Adrenal gland (tissue), 12 donors: Measurements from ENCODE around the gene RNF31. TPM values are rescaled to one million over a fixed set of nuclear protein-coding genes. Genes with fewer than 3 reads are reported as not detected.
A peak's percentile ranks its signal among the peaks of the same experiment; 100 is the strongest.

Experiments used
- DNase-seq, 7 donors: peaks; one replicate each; pipeline ENCODE4 v3.0.0-alpha.2; 2019 to 2020
- H3K27ac ChIP-seq, 5 donors: fragments of 200-600 bp; sonication (generic) in 4 of 5; 1 replicate in 3 of 5; 2 replicates in 2 of 5; pipeline versions ENCODE4 v1.5.1 to v1.8.0; 2016 to 2020; ENCODE audit warnings: mild to moderate bottlenecking in 1 of 5
- H3K27me3 ChIP-seq: fragments of 200-600 bp; 2 replicates; pipeline ENCODE4 v1.8.0; 2021
- H3K36me3 ChIP-seq, 2 donors: fragments of 200-600 bp; replicated peaks in 1 of 2; 1 replicate in 1 of 2; 2 replicates in 1 of 2; pipeline versions ENCODE4 v1.5.1 to v1.8.0; 2018 to 2022
- H3K4me1 ChIP-seq, 2 donors: fragments of 200-600 bp; replicated peaks in 1 of 2; 1 replicate in 1 of 2; 2 replicates in 1 of 2; pipeline versions ENCODE4 v1.5.1 to v1.8.0; 2018 to 2021
- H3K4me3 ChIP-seq, 4 donors: fragments of 200-600 bp; sonication (generic) in 3 of 4; one replicate each; pipeline ENCODE4 v1.5.1; 2016 to 2018
- H3K9me3 ChIP-seq, 3 donors: fragments of 200-600 bp; sonication (generic) in 1 of 3; replicated peaks in 1 of 3; 1 replicate in 2 of 3; 2 replicates in 1 of 3; pipeline versions ENCODE4 v1.5.1 to v1.8.0; 2016 to 2021
- POLR2A ChIP-seq, 2 donors: fragments of 450-650 bp; IDR thresholded peaks; one replicate each; pipeline ENCODE4 v1.6.1; 2017; ENCODE audit warnings: antibody characterized with exemption in 2 of 2, mild to moderate bottlenecking in 2 of 2, moderate library complexity in 1 of 2
- WGBS, 4 donors: extraction: QIAGEN DNeasy Blood & Tissue Kit in 2 of 4; methylation state at CpG; one replicate each; pipeline versions ENCODE4 v1.1.5 to v1.1.7; 2013 to 2017; 5-methylcytosine and 5-hydroxymethylcytosine counted together
- intact Hi-C, 2 donors: fragments of 100-400 bp; cut with DNase I; formaldehyde crosslinking; loops; one replicate each; pipeline versions ENCODE4 v1.14.1 to v1.15.0; 2022 to 2023
- polyA plus RNA-seq, 3 donors: library from polyadenylated mRNA; stranded (reverse); fragments of 200-250 nt in 2 of 3; fragments of 350-450 nt in 1 of 3; fragmentation: Illumina TruSeq in 1 of 3; extraction: RNeasy Lipid Tissue Mini Kit (QIAGEN cat#74804) in 1 of 3; gene quantifications; one replicate each; pipeline ENCODE4 v1.2.3, GENCODE V29; 2013 to 2014
- total RNA-seq, 9 donors: library from RNA; depleted of rRNA in 4 of 9; stranded (reverse); fragments of >200 nt in 4 of 9; fragments of 120-200 nt in 1 of 9; fragmentation: NEBNext Ultra II Directional in 1 of 9; extraction: Animal tissue kit (Norgen Biotek cat#: 25700) in 1 of 9; gene quantifications; one replicate each; pipeline versions ENCODE4 v1.1.0 to v1.2.4, GENCODE V29; 2013 to 2023
- TF ChIP-seq, protein P1 (sequence below), 6 experiments: fragments of 450-650 bp in 4 of 6; fragments of 200-600 bp in 2 of 6; sonication (generic) in 1 of 6; IDR thresholded peaks; 1 replicate in 5 of 6; 2 replicates in 1 of 6; pipeline versions ENCODE4 v1.5.1 to v1.8.0; 2016 to 2021; ENCODE audit warnings: antibody characterized with exemption in 6 of 6, mild to moderate bottlenecking in 2 of 6, moderate library complexity in 1 of 6
- donor health status: healthy with polysubstance abuse.
- donor health status: Bipolar disorder and iron deficiency.
- donor health status: DM: yes; HTN: yes; CAD: no.
- donor health status: DM: no; HTN: no; CAD: no.
- donor health status: DM: no; HTN: no; CAD: no.
- donor health status: DM: yes; HTN: yes; CAD: no.

RNF31 gene
- total and polyA plus RNA-seq, 12 donors = 32.8 to 351 (median 65.7) TPM

DNA sequence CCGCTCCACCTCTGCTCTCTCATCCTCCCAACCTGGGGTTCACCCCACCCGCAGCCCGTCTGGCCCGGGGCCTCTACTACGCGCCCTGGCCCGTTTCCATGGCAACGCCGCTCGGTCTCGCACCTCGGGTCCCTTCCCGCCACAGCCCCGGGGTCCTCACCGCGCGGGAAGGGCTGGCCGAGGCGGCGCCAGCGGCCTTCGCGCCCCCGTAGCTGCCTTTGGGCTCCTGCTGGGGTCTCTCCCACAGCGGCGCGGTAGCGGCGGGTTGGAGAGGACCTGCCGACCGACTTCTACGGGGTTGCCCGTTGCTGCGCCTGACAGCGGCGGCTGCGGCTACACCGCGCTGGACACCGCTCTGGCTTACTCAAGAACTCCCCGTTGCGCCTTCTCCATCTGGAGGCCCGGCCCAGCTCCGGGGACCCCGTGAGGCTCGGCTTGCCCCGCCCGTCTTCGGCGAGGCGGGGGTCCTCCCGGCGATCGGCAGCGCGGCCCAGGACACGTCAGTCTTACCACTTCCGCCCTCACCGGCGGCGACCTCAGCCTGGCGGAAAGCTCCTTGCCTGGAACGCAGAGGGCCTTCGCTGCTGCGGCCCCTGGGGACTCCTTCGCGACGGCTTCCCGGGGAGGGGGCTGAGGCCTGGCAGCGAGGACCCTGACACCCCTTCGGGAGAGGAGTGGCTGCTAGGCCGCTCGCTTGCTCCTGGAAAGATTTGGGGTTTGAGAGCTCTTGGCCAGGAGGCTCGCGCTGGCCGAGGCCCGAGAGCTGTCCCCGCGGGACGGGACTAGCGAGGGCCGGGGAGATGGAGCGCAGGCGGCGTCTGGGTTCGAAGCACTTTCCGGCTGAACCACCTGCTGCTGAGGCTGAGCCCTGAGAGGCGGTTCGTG, 48.1 kb downstream of the RNF31 start, which contains the start of gene TM9SF1:
TSS of gene TM9SF1 (minus strand) at position 256 of the 885 bp plus-strand sequence. CDS start 422 bp downstream, outside the sequence.
- Histone ChIP-seq H3K27me3 (no peaks in the 10 kb centered on the region), H3K27ac (peak within 1 kb of the TSS; percentile 80 to 99 (median 96)), H3K4me1 (peaks cover 16 to 30% of the 10 kb centered on the region in 2 donors), H3K4me3 (peak within 1 kb of the TSS; percentile 81 to 97 (median 84)), H3K9me3 (no peaks in the 10 kb centered on the region), H3K36me3 (peaks cover 0 to 22% of the 10 kb centered on the region in 2 donors)
- WGBS, 4 donors = 0 to 1% (median 0%) methylated on average over 2 to 89 of the region's 89 CpGs
- peak; percentile 86 to 93 (median 89) for DNase-seq
- intact Hi-C loops = no loop called here
- peak; percentile 65 to 82 for TF ChIP-seq POLR2A (IDR thresholded peaks at IDR 0.05)
- TF ChIP-seq, protein P1, sequence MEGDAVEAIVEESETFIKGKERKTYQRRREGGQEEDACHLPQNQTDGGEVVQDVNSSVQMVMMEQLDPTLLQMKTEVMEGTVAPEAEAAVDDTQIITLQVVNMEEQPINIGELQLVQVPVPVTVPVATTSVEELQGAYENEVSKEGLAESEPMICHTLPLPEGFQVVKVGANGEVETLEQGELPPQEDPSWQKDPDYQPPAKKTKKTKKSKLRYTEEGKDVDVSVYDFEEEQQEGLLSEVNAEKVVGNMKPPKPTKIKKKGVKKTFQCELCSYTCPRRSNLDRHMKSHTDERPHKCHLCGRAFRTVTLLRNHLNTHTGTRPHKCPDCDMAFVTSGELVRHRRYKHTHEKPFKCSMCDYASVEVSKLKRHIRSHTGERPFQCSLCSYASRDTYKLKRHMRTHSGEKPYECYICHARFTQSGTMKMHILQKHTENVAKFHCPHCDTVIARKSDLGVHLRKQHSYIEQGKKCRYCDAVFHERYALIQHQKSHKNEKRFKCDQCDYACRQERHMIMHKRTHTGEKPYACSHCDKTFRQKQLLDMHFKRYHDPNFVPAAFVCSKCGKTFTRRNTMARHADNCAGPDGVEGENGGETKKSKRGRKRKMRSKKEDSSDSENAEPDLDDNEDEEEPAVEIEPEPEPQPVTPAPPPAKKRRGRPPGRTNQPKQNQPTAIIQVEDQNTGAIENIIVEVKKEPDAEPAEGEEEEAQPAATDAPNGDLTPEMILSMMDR (IDR thresholded peaks at IDR 0.05) = no peak

DNA sequence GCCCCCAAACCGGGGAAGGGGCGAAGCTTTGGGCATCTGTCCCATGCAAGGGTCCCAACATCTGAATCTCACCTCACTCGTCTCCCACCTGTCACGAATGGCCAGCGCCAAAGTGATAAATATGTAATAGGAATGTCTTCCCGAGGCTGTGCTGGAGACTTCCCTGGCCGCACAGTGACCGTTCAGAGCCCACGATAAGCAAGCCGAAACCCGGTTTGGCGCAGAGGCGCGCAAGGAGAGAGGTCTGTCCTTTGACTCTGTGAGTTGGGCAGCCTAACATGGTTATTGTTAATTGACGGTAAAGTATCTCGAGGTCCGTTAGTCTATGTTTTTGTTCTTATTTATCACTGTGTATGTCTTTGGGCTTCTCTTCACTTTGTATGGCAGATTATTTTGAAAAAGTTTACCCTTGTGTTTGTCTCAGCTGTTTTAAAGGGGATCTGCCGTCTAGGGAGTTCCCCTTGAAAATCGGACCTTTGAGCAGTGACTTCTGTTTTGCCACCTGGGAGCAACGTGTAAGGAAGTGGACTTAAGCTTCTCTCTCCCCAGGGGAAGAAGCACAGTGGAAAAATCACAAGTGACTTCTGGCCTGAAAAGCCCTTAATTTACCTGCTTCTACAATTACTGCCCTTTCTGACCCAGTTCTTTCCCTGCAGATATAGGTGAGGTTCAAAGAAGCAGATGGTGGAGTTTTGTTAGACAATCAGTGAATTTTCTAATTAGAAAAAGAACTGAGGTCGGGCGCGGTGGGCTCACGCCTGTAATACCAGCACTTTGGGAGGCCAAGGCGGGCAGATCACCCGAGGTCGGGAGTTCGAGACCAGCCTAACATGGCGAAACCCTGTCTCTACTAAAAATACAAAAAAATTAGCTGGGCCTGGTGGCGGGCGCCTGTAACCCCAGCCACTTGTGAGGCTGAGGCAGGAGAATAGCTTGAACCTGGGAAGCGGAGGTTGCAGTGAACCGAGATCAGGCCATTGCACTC, 49.1 kb downstream of the RNF31 start:
- peak in 2 of 7 donors; percentile 37 for DNase-seq
- WGBS, 4 donors = 34 to 43% (median 35%) methylated on average over 27 to 33 of the region's 33 CpGs
- Histone ChIP-seq H3K27ac (peak overlapping the region; percentile 80 to 99 (median 96)), H3K27me3 (no peaks in the 10 kb centered on the region), H3K9me3 (no peaks in the 10 kb centered on the region), H3K4me3 (peak overlapping the region; percentile 81 to 97 (median 84)), H3K4me1 (peaks cover 16 to 30% of the 10 kb centered on the region in 2 donors), H3K36me3 (peaks cover 0 to 19% of the 10 kb centered on the region in 2 donors)
- intact Hi-C loops = no loop called here
- TF ChIP-seq, protein P1 (IDR thresholded peaks at IDR 0.05) = no peak
- no peak for TF ChIP-seq POLR2A (IDR thresholded peaks at IDR 0.05)

DNA sequence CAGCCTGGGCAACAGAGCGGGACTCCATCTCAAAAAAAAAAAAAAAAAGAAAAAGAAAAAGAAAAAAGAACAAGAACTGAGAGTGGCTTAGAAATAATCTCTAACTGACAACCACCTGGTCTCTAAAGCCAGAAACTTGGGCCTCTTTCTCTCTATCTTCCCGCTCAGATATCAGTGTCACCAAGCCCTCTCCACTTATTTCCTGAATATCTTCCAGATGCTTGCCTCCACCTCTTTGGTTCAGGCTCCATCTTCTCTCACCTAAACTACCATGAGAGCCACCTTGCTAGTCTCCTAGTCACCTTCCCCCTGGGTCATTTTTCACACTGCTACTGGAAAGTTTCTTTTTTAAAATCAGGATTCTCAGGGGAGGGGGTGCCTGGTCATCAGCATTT, 49.8 kb downstream of the RNF31 start:
- WGBS, 4 donors = 94 to 96% (median 96%) methylated on average over 2 of the region's 2 CpGs
- intact Hi-C loops = no loop called here
- H3K27me3 ChIP-seq = no peaks in the 10 kb centered on the region
- no peaks in the 10 kb centered on the region for H3K9me3 ChIP-seq
- DNase-seq = no peak
- H3K27ac ChIP-seq = no peak overlapping the region
- peaks cover 16 to 30% of the 10 kb centered on the region in 2 donors for H3K4me1 ChIP-seq
- H3K36me3 ChIP-seq = peaks cover 0 to 16% of the 10 kb centered on the region in 2 donors
- H3K4me3 ChIP-seq = no peak overlapping the region
- TF ChIP-seq, protein P1 (IDR thresholded peaks at IDR 0.05) = no peak
- no peak for TF ChIP-seq POLR2A (IDR thresholded peaks at IDR 0.05)
